GM19395 (cell line): Measurements from ENCODE around the gene ALDH9A1.
"Not testable (repeated sequence)": the region's sequence is repeated elsewhere in the genome, so short reads cannot be mapped to it uniquely, and the experiment has no call there.

Experiments
- ATAC-seq: cut with Tn5 transposase; IDR thresholded peaks from one replicate; pipeline ENCODE4 v1.9.1; 2021; ENCODE audit warnings: mild to moderate bottlenecking, moderate library complexity; ENCODE audit not compliant: unreplicated experiment

ALDH9A1 gene

GRCh38 chr1:165688046-165688445 lies 10.3 kb downstream of the ALDH9A1 start:
- ATAC-seq: no peak

GRCh38 chr1:165686971-165687433 lies 11.4 kb downstream of the ALDH9A1 start:
- ATAC-seq: peak; percentile 68

- ATAC-seq: peak; percentile 87
Observed at GRCh38 chr1:165686121-165686970, 12.0 kb downstream of the ALDH9A1 start.

GRCh38 chr1:165683848-165684485 lies 14.4 kb downstream of the ALDH9A1 start:
- ATAC-seq: no peak

- not testable (repeated sequence) for ATAC-seq
Observed at GRCh38 chr1:165680773-165681172, 17.6 kb downstream of the ALDH9A1 start.

GRCh38 chr1:165680303-165680702 lies 18.1 kb downstream of the ALDH9A1 start:
- ATAC-seq: no peak

GRCh38 chr1:165679282-165680036 lies 18.9 kb downstream of the ALDH9A1 start:
- ATAC-seq: no peak

GRCh38 chr1:165678509-165678908 lies 19.9 kb downstream of the ALDH9A1 start:
- ATAC-seq: no peak

GRCh38 chr1:165675794-165676193 lies 22.6 kb downstream of the ALDH9A1 start:
- ATAC-seq: no peak

- no peak for ATAC-seq
Observed at GRCh38 chr1:165674599-165674998, 23.8 kb downstream of the ALDH9A1 start.

- ATAC-seq: no peak
Observed at GRCh38 chr1:165671526-165671925, 26.8 kb downstream of the ALDH9A1 start.

- no peak for ATAC-seq
Observed at GRCh38 chr1:165668184-165668583, 30.2 kb downstream of the ALDH9A1 start.

- ATAC-seq: no peak
Observed at GRCh38 chr1:165666152-165666825, 32.1 kb downstream of the ALDH9A1 start.

GRCh38 chr1:165662186-165662585 lies 36.2 kb downstream of the ALDH9A1 start:
- ATAC-seq: no peak

- ATAC-seq: no peak
Observed at GRCh38 chr1:165661703-165662102, 36.7 kb downstream of the ALDH9A1 start.

GRCh38 chr1:165659581-165659895 lies 38.8 kb downstream of the ALDH9A1 start:
- no peak for ATAC-seq

- not testable (repeated sequence) for ATAC-seq
Observed at GRCh38 chr1:165658766-165659580, 39.4 kb downstream of the ALDH9A1 start.

GRCh38 chr1:165650981-165651625 lies 47.3 kb downstream of the ALDH9A1 start:
- no peak for ATAC-seq

GRCh38 chr1:165648919-165649572 lies 49.3 kb downstream of the ALDH9A1 start:
- no peak for ATAC-seq
